Fibroblast of pulmonary artery (primary cell): Measurements from ENCODE around the gene DPP6.

Experiments
- DNase-seq: peaks from one replicate; pipeline ENCODE4 v3.0.0-alpha.2; 2010; ENCODE audit warnings: low read depth
- H3K4me3 ChIP-seq: replicated peaks from 2 replicates; pipeline ENCODE4 v1.5.1; 2011; ENCODE audit warnings: low read depth, mild to moderate bottlenecking, control low read depth, low read length, moderate library complexity
- CTCF ChIP-seq: IDR thresholded peaks from 2 replicates; pipeline ENCODE4 v1.5.1; 2011; ENCODE audit warnings: mild to moderate bottlenecking, control low read depth, low read length, inconsistent platforms; ENCODE audit errors: missing control alignments

The DPP6 gene

GRCh38 chr7:154888690-154889089, 836.5 kb downstream of the DPP6 start:
- TF ChIP-seq CTCF = no peak
- no peak for DNase-seq
- no peak overlapping the region for H3K4me3 ChIP-seq

GRCh38 chr7:154892459-154892858, 840.3 kb downstream of the DPP6 start:
- H3K4me3 ChIP-seq = no peak overlapping the region
- no peak for TF ChIP-seq CTCF
- no peak for DNase-seq

- no peak for TF ChIP-seq CTCF
Observed at GRCh38 chr7:154896076-154896475, 843.9 kb downstream of the DPP6 start.

GRCh38 chr7:154898973-154899855, 847.0 kb downstream of the DPP6 start:
- TF ChIP-seq CTCF = no peak
- DNase-seq = no peak

More at GRCh38 chr7:154896076-154896475, 843.9 kb downstream of the DPP6 start:
- no peak overlapping the region for H3K4me3 ChIP-seq
- DNase-seq = no peak

GRCh38 chr7:154899862-154900261, 847.7 kb downstream of the DPP6 start:
- no peak for DNase-seq
- no peak for TF ChIP-seq CTCF
- H3K4me3 ChIP-seq = no peak overlapping the region

More at GRCh38 chr7:154898973-154899855, 847.0 kb downstream of the DPP6 start:
- no peak overlapping the region for H3K4me3 ChIP-seq

GRCh38 chr7:154902600-154903082, 850.4 kb downstream of the DPP6 start:
- H3K4me3 ChIP-seq = no peak overlapping the region
- no peak for TF ChIP-seq CTCF
- DNase-seq = no peak
